Suprapubic skin (tissue), 4 donors: ENCODE measurements around the gene ALG13. TPM values are rescaled to one million over a fixed set of nuclear protein-coding genes. Genes with fewer than 3 reads are reported as not detected.
A peak's percentile ranks its signal among the peaks of the same experiment; 100 is the strongest.
"Not testable (repeated sequence)": the region's sequence is repeated elsewhere in the genome, so short reads cannot be mapped to it uniquely, and the experiment has no call there.

Source experiments
- DNase-seq, 2 donors: peaks; one replicate each; pipeline ENCODE4 v3.0.0-alpha.2; 2019; ENCODE audit warnings: low spot score in 2 of 2
- H3K27ac ChIP-seq: fragments of 200-600 bp; sonication (generic); one replicate; pipeline ENCODE4 v1.5.1; 2019
- H3K27me3 ChIP-seq: fragments of 200-600 bp; sonication (generic); one replicate; pipeline ENCODE4 v1.5.1; 2019
- H3K36me3 ChIP-seq: fragments of 200-600 bp; sonication (generic); one replicate; pipeline ENCODE4 v1.5.1; 2019
- H3K4me1 ChIP-seq: fragments of 200-600 bp; sonication (generic); one replicate; pipeline ENCODE4 v1.5.1; 2019
- H3K4me3 ChIP-seq: fragments of 200-600 bp; sonication (generic); one replicate; pipeline ENCODE4 v1.5.1; 2019; ENCODE audit warnings: mild to moderate bottlenecking
- H3K9me3 ChIP-seq: fragments of 200-600 bp; sonication (generic); one replicate; pipeline ENCODE4 v1.5.1; 2019
- CTCF ChIP-seq, 2 donors: fragments of 200-600 bp in 1 of 2; fragments of 450-650 bp in 1 of 2; sonication (generic) in 1 of 2; IDR thresholded peaks; one replicate each; pipeline ENCODE4 v1.5.1; 2016 to 2019; ENCODE audit warnings: antibody characterized with exemption in 2 of 2, mild to moderate bottlenecking in 1 of 2, moderate library complexity in 1 of 2
- EP300 ChIP-seq: sonication (generic); formaldehyde crosslinking; IDR thresholded peaks from one replicate; pipeline ENCODE4 v1.6.1; 2017; ENCODE audit warnings: antibody characterized with exemption
- POLR2A ChIP-seq, 2 donors: fragments of 450-650 bp; IDR thresholded peaks; one replicate each; pipeline ENCODE4 v1.6.1; 2017; ENCODE audit warnings: antibody characterized with exemption in 2 of 2, mild to moderate bottlenecking in 2 of 2, moderate library complexity in 2 of 2
- POLR2AphosphoS5 ChIP-seq, 3 donors: sonication (generic); formaldehyde crosslinking; IDR thresholded peaks; one replicate each; pipeline ENCODE4 v1.6.1; 2017; ENCODE audit warnings: antibody characterized with exemption in 3 of 3
- WGBS: methylation state at CpG from one replicate; pipeline ENCODE4 v1.1.5; 2018; 5-methylcytosine and 5-hydroxymethylcytosine counted together
- total RNA-seq, 4 donors: library from RNA; depleted of rRNA; stranded (reverse); fragments of >200 nt; gene quantifications; one replicate each; pipeline ENCODE4 v1.1.0, GENCODE V29; 2016

The ALG13 gene
- total RNA-seq: 100 to 1,000 TPM in 1 of 4 donors, 10 to 100 TPM in 3; 46.7 to 190 (median 67.4) TPM

GRCh38 chrX:111680988-111681779 is at the start of gene ALG13:
Gene ALG13 (plus strand): TSS chrX:111681170. CDS start chrX:111681219, 49 bp downstream.
- Histone ChIP-seq H3K4me1 (peaks cover 7% of the 10 kb centered on the region), H3K27me3 (no peaks in the 10 kb centered on the region), H3K36me3 (peaks cover 4% of the 10 kb centered on the region), H3K27ac (peak within 1 kb of the TSS; percentile 99), H3K4me3 (peak within 1 kb of the TSS; percentile 72), H3K9me3 (no peaks in the 10 kb centered on the region)
- WGBS: 16% methylated on average over 69 of the region's 69 CpGs
- TF ChIP-seq POLR2A (IDR thresholded peaks at IDR 0.05) (peak; percentile 12 to 58), EP300 (no peak), CTCF (IDR thresholded peaks at IDR 0.05) (peak; percentile 55 to 73), POLR2AphosphoS5 (IDR thresholded peaks at IDR 0.05) (peak in 1 of 3 donors; percentile 16)
- peak; percentile 92 to 93 for DNase-seq

- Histone ChIP-seq H3K4me1 (peaks cover 3% of the 10 kb centered on the region), H3K27ac (no peak overlapping the region), H3K36me3 (no peaks in the 10 kb centered on the region), H3K27me3 (no peaks in the 10 kb centered on the region), H3K4me3 (no peak overlapping the region), H3K9me3 (no peaks in the 10 kb centered on the region)
- 64% methylated on average over 1 of the region's 1 CpG for WGBS
- DNase-seq: no peak
- no peak for TF ChIP-seq CTCF (IDR thresholded peaks at IDR 0.05)
- no peak for TF ChIP-seq POLR2AphosphoS5 (IDR thresholded peaks at IDR 0.05)
- no peak for TF ChIP-seq POLR2A (IDR thresholded peaks at IDR 0.05)
- TF ChIP-seq EP300: no peak
Measured at GRCh38 chrX:111634823-111635729, 45.9 kb upstream of the ALG13 start.

GRCh38 chrX:111641969-111642368 is 39.0 kb upstream of the ALG13 start:
- no peaks in the 10 kb centered on the region for H3K27me3 ChIP-seq
- no peaks in the 10 kb centered on the region for H3K9me3 ChIP-seq
- no peaks in the 10 kb centered on the region for H3K36me3 ChIP-seq
- whole genome bisulfite sequencing: 80% methylated on average over 3 of the region's 3 CpGs
- H3K4me3 ChIP-seq: no peak overlapping the region
- no peak overlapping the region for H3K27ac ChIP-seq
- TF ChIP-seq EP300: no peak
- TF ChIP-seq CTCF (IDR thresholded peaks at IDR 0.05): no peak
- no peak for TF ChIP-seq POLR2A (IDR thresholded peaks at IDR 0.05)
- TF ChIP-seq POLR2AphosphoS5 (IDR thresholded peaks at IDR 0.05): no peak
- H3K4me1 ChIP-seq: no peaks in the 10 kb centered on the region
- no peak for DNase-seq

- not testable (repeated sequence) for H3K4me3 ChIP-seq, DNase-seq, H3K4me1 ChIP-seq, H3K9me3 ChIP-seq, H3K36me3 ChIP-seq, H3K27me3 ChIP-seq, H3K27ac ChIP-seq
- WGBS: 83% methylated on average over 3 of the region's 3 CpGs
Measured at GRCh38 chrX:111645165-111645564, 35.8 kb upstream of the ALG13 start.

GRCh38 chrX:111645607-111646006 is 35.4 kb upstream of the ALG13 start:
- Histone ChIP-seq H3K27ac (no peak overlapping the region), H3K36me3 (no peaks in the 10 kb centered on the region), H3K4me1 (no peaks in the 10 kb centered on the region), H3K9me3 (no peaks in the 10 kb centered on the region), H3K27me3 (no peaks in the 10 kb centered on the region), H3K4me3 (no peak overlapping the region)
- no peak for DNase-seq
- no peak for TF ChIP-seq POLR2A (IDR thresholded peaks at IDR 0.05)
- no peak for TF ChIP-seq EP300
- TF ChIP-seq CTCF (IDR thresholded peaks at IDR 0.05): no peak
- no peak for TF ChIP-seq POLR2AphosphoS5 (IDR thresholded peaks at IDR 0.05)
